H1 (cell line): ENCODE data around the gene MINAR1. TPM values are rescaled to one million over a fixed set of nuclear protein-coding genes. Genes with fewer than 3 reads are reported as not detected.

Source experiments
- CHD7 ChIP-seq: fragments of 300-600 bp; sonication (generic); IDR thresholded peaks from 2 replicates; pipeline ENCODE4 v1.7.1; 2012; ENCODE audit warnings: low read length, moderate library complexity, mild to moderate bottlenecking, inconsistent platforms; ENCODE audit not compliant: insufficient replicate concordance
- CREB1 ChIP-seq: IDR thresholded peaks from 2 replicates; pipeline ENCODE4 v1.6.1; 2012; ENCODE audit warnings: inconsistent platforms
- JUND ChIP-seq: IDR thresholded peaks from 2 replicates; pipeline ENCODE4 v1.6.1; 2011; ENCODE audit warnings: mild to moderate bottlenecking, improper control_type of control experiment, low read length
- KDM5A ChIP-seq: fragments of 200-600 bp; IDR thresholded peaks from 2 replicates; pipeline ENCODE4 v1.7.1; 2012; ENCODE audit warnings: mild to moderate bottlenecking, low read length, inconsistent platforms, mixed read lengths
- RAD21 ChIP-seq, 2 experiments: IDR thresholded peaks in 1 of 2; conservative IDR thresholded peaks in 1 of 2; 2 replicates each; pipeline ENCODE4 v1.6.1; 2011; ENCODE audit warnings: low read depth in 2 of 2, low read length in 2 of 2, improper control_type of control experiment in 1 of 2, inconsistent platforms in 1 of 2, mild to moderate bottlenecking in 1 of 2, moderate library complexity in 1 of 2
- SAP30 ChIP-seq: fragments of 300-600 bp; sonication (generic); IDR thresholded peaks from 2 replicates; pipeline ENCODE4 v1.7.1; 2012; ENCODE audit warnings: low read length, moderate library complexity, mild to moderate bottlenecking, inconsistent platforms; ENCODE audit not compliant: insufficient read depth, insufficient replicate concordance
- SP1 ChIP-seq: IDR thresholded peaks from 2 replicates; pipeline ENCODE4 v1.6.1; 2011; ENCODE audit warnings: low read depth, low read length
- TBP ChIP-seq: IDR thresholded peaks from 2 replicates; pipeline ENCODE4 v1.6.1; 2011; ENCODE audit warnings: low read depth, low read length, improper control_type of control experiment
- polyA plus RNA-seq, 7 experiments: library from polyadenylated mRNA; depleted of rRNA in 3 of 7; stranded (reverse) in 5 of 7; unstranded in 2 of 7; fragments of >200 nt in 5 of 7; fragments of 200-250 nt in 2 of 7; gene quantifications; 1 replicate in 5 of 7; 2 replicates in 1 of 7; 4 replicates in 1 of 7; pipeline versions ENCODE4 v1.2.1 to v1.2.3, GENCODE V29; 2011 to 2013; ENCODE audit warnings: missing spikeins in 2 of 7, mixed read lengths in 2 of 7
- total RNA-seq: library from RNA; stranded (reverse); fragmentation: NEBNext Ultra II Directional; extraction: Animal tissue kit (Norgen Biotek cat#: 25700); gene quantifications from 2 replicates; pipeline ENCODE4 v1.2.1, GENCODE V29; 2021

Gene MINAR1
- total and polyA plus RNA-seq, 2 of the 8 experiments (the other 6 are each of a cell fraction or from before 2014, with no cell fraction given): 0.17 to 0.67 TPM

GRCh38 chr15:79427781-79428598 is 4.1 kb upstream of the MINAR1 start (continued):
- TF ChIP-seq CHD7 (no peak), JUND (no peak), CREB1 (no peak), SAP30 (no peak), TBP (no peak), SP1 (no peak), RAD21 (IDR thresholded peaks at IDR 0.05 in 1 of 2, conservative IDR thresholded peaks at IDR 0.05 in 1 of 2; ENCODE audit: low read depth in 2 of 2, low read length in 2 of 2) (no peak), KDM5A (no peak)
